PC-9 (cell line): ENCODE results near the gene RBAK.

Experiments
- EZH2 ChIP-seq: fragments of 200-600 bp; sonication (generic); IDR thresholded peaks from 2 replicates; pipeline ENCODE4 v1.8.0; 2017; ENCODE audit warnings: antibody characterized with exemption, low read depth
- TF ChIP-seq, protein P1 (sequence below): fragments of 200-600 bp; sonication (generic); conservative IDR thresholded peaks from 2 replicates; pipeline ENCODE4 v1.6.1; 2017; ENCODE audit warnings: mixed run types, antibody characterized with exemption, mild to moderate bottlenecking, moderate library complexity

DNA sequence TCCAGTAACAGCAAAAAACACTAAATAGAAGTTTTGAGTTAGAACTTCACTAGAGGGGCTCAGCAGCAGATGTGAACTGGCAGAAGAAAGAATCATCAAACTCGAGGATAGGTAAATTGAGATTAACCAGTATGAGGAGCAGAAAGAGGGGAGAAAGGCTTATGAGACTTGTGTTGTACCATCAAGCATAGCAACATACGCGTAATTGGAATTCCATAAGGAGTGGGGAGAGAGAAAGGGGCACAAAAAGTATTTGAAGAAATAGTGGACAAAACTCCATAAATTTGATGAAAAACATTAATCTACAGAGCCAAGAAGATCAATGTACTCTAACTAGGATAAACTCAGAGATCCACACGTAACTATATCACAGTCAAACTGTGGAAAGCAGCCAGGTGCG lies 48.3 kb downstream of the RBAK start:
- TF ChIP-seq, protein P1, sequence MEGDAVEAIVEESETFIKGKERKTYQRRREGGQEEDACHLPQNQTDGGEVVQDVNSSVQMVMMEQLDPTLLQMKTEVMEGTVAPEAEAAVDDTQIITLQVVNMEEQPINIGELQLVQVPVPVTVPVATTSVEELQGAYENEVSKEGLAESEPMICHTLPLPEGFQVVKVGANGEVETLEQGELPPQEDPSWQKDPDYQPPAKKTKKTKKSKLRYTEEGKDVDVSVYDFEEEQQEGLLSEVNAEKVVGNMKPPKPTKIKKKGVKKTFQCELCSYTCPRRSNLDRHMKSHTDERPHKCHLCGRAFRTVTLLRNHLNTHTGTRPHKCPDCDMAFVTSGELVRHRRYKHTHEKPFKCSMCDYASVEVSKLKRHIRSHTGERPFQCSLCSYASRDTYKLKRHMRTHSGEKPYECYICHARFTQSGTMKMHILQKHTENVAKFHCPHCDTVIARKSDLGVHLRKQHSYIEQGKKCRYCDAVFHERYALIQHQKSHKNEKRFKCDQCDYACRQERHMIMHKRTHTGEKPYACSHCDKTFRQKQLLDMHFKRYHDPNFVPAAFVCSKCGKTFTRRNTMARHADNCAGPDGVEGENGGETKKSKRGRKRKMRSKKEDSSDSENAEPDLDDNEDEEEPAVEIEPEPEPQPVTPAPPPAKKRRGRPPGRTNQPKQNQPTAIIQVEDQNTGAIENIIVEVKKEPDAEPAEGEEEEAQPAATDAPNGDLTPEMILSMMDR: no peak
- no peak for TF ChIP-seq EZH2
